T-helper 2 cell (primary cell): ENCODE measurements around the gene ADGRL3.

Source experiments
- DNase-seq, 5 experiments: peaks; one replicate each; pipeline versions ENCODE4 v3.0.0 to v3.0.0-alpha.2; 2012 to 2022

The ADGRL3 gene

GRCh38 chr4:61431131-61431530 is 231.0 kb downstream of the ADGRL3 start:
- no peak for DNase-seq

- DNase-seq, result no peak
These were observed 237.8 kb downstream of the ADGRL3 start for GRCh38 chr4:61437923-61438322.

- DNase-seq, result no peak
These were observed 240.2 kb downstream of the ADGRL3 start for GRCh38 chr4:61440321-61440720.

GRCh38 chr4:61442936-61443335 is 242.8 kb downstream of the ADGRL3 start:
- no peak for DNase-seq

GRCh38 chr4:61443813-61444510 is 243.8 kb downstream of the ADGRL3 start:
- no peak for DNase-seq

GRCh38 chr4:61445374-61446063 is 245.4 kb downstream of the ADGRL3 start:
- no peak for DNase-seq

- DNase-seq, result no peak
These were observed 246.8 kb downstream of the ADGRL3 start for GRCh38 chr4:61446941-61447340.

- DNase-seq, result no peak
These were observed 247.8 kb downstream of the ADGRL3 start for GRCh38 chr4:61447918-61448317.

GRCh38 chr4:61451935-61452334 is 251.8 kb downstream of the ADGRL3 start:
- DNase-seq, result no peak

GRCh38 chr4:61461956-61462355 is 261.8 kb downstream of the ADGRL3 start:
- DNase-seq, result no peak

- DNase-seq, result no peak
These were observed 262.6 kb downstream of the ADGRL3 start for GRCh38 chr4:61462451-61463326.

- no peak for DNase-seq
These were observed 268.0 kb downstream of the ADGRL3 start for GRCh38 chr4:61468024-61468720.

GRCh38 chr4:61473306-61473705 is 273.2 kb downstream of the ADGRL3 start:
- DNase-seq, result no peak

GRCh38 chr4:61478340-61478739 is 278.2 kb downstream of the ADGRL3 start:
- no peak for DNase-seq

- no peak for DNase-seq
These were observed 284.9 kb downstream of the ADGRL3 start for GRCh38 chr4:61485056-61485455.

GRCh38 chr4:61489927-61490326 is 289.8 kb downstream of the ADGRL3 start:
- DNase-seq, result no peak

GRCh38 chr4:61493041-61493440 is 292.9 kb downstream of the ADGRL3 start:
- no peak for DNase-seq

GRCh38 chr4:61493470-61493869 is 293.3 kb downstream of the ADGRL3 start:
- no peak for DNase-seq

- DNase-seq, result no peak
These were observed 300.8 kb downstream of the ADGRL3 start for GRCh38 chr4:61500883-61501282.

- no peak for DNase-seq
These were observed 301.7 kb downstream of the ADGRL3 start for GRCh38 chr4:61501812-61502211.

- no peak for DNase-seq
These were observed 305.9 kb downstream of the ADGRL3 start for GRCh38 chr4:61505773-61506685.

GRCh38 chr4:61507091-61507490 is 307.0 kb downstream of the ADGRL3 start:
- DNase-seq, result no peak
